ENCODE data around the gene DENND1A. TPM values are rescaled to one million over a fixed set of nuclear protein-coding genes. Genes with fewer than 3 reads are reported as not detected.

Gene DENND1A
- total RNA-seq, 1 experiment from 2014 or later, result 29.7 TPM

DNA sequence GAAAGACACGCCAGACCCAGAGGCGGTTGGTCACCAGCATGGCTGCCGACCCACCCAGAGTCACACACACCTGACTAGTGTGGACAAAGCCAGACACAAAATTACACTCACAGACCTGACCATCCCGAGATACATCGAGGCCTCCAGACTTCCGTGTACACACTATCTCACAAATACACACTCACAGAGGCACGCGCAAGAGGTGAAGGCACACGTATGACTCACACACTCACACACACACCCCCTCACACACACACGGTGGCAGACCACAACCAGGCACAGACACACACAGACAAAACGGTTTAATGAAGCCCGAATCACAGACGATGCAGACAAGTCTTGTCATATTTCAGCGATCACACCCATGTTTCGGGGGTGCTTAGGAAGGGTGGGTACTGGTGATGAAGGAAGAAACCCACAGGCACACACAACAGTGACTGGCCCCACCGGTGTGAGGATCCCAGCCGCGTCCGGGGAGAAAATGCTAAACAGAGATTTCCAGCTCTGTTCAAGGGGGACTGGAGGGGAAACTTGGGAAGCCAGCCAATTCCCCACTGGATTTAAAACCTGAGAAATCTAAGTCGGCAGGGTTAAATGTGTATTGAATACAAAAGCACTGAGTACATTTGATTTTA is 522.6 kb downstream of the DENND1A start:
- no peak overlapping the region for H2AFZ ChIP-seq (ENCODE audit: low read length)
- intact Hi-C loops (cut with micrococcal nuclease), result no loop called here
- no peaks in the 10 kb centered on the region for H3K79me2 ChIP-seq (ENCODE audit: low read length)
- no peak overlapping the region for H3K4me3 ChIP-seq (ENCODE audit: low read length)
- H3K9me3 ChIP-seq (ENCODE audit: low read length), result no peaks in the 10 kb centered on the region
- no peaks in the 10 kb centered on the region for H3K4me1 ChIP-seq (ENCODE audit: insufficient read depth, low read length)
- H3K27me3 ChIP-seq (ENCODE audit: low read length), result no peaks in the 10 kb centered on the region
- H3K27ac ChIP-seq (ENCODE audit: low read length), result no peak overlapping the region
- no peaks in the 10 kb centered on the region for H4K20me1 ChIP-seq (ENCODE audit: low read length)
- ChIA-PET POLR2A (ENCODE audit: unreplicated experiment) (no interaction called here), CTCF (no interaction called here)
- TF ChIP-seq EZH2 (IDR thresholded peaks at IDR 0.05; ENCODE audit: low read length, unreplicated experiment) (no peak), CTCF (conservative IDR thresholded peaks at IDR 0.05; ENCODE audit: low read depth, low read length) (no peak), EZH2phosphoT487 (IDR thresholded peaks at IDR 0.05; ENCODE audit: borderline replicate concordance, low read length) (no peak)
- H3K4me2 ChIP-seq (ENCODE audit: low read length), result no peak overlapping the region
- DNase-seq, result no peak
- ATAC-seq, result no peak
- H3F3A ChIP-seq (ENCODE audit: low read length, unreplicated experiment), result no peaks in the 10 kb centered on the region
- H3K36me3 ChIP-seq (ENCODE audit: low read depth, low read length), result no peaks in the 10 kb centered on the region
- no peak overlapping the region for H3K9ac ChIP-seq (ENCODE audit: low read length)
- no peaks in the 10 kb centered on the region for H3K9me2 ChIP-seq (replicated peaks; ENCODE audit: low read length)
- no TSS peak for BruUV-seq (replicated peaks)

DNA sequence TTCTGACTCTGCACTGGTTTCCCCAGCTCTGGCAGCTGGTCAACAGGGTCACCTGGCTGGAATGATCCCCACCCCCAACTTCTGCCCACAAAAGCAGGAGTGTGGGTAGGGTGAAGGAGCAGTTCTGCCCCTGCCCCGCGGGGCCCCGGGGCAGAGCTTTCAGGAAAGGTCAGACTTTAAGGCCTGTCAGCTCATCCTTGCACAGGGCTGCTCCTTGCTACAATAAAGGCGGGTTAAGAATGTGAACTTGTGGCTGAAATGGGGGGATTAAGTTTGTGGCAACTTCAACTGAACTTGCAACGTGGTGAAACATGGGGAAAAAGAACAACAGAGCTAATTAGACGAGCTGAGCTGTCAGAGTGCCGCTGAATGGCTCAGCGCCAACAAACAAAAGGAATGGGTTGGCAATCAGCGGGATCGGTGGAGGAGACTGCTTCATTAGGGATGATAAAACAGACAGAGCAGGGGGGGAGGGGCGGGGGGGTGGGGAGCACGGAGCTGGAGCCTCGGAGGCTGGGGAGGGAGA is 523.2 kb downstream of the DENND1A start:
- H3K9me3 ChIP-seq (ENCODE audit: low read length), result no peaks in the 10 kb centered on the region
- ATAC-seq (no peak), DNase-seq (no peak)
- no peak overlapping the region for H3K4me3 ChIP-seq (ENCODE audit: low read length)
- no peaks in the 10 kb centered on the region for H3K79me2 ChIP-seq (ENCODE audit: low read length)
- TF ChIP-seq CTCF (conservative IDR thresholded peaks at IDR 0.05; ENCODE audit: low read depth, low read length), result no peak
- TF ChIP-seq EZH2phosphoT487 (IDR thresholded peaks at IDR 0.05; ENCODE audit: borderline replicate concordance, low read length), result no peak
- no peak for TF ChIP-seq EZH2 (IDR thresholded peaks at IDR 0.05; ENCODE audit: low read length, unreplicated experiment)
- no peak overlapping the region for H2AFZ ChIP-seq (ENCODE audit: low read length)
- H3K4me1 ChIP-seq (ENCODE audit: insufficient read depth, low read length), result no peaks in the 10 kb centered on the region
- H3K27ac ChIP-seq (ENCODE audit: low read length), result no peak overlapping the region
- no peaks in the 10 kb centered on the region for H4K20me1 ChIP-seq (ENCODE audit: low read length)
- no peak overlapping the region for H3K4me2 ChIP-seq (ENCODE audit: low read length)
- intact Hi-C loops (cut with micrococcal nuclease), result no loop called here
- H3F3A ChIP-seq (ENCODE audit: low read length, unreplicated experiment), result no peaks in the 10 kb centered on the region
- H3K36me3 ChIP-seq (ENCODE audit: low read depth, low read length), result no peaks in the 10 kb centered on the region
- CTCF ChIA-PET, result no interaction called here
- POLR2A ChIA-PET (ENCODE audit: unreplicated experiment), result no interaction called here
- no TSS peak for BruUV-seq (replicated peaks)
- H3K27me3 ChIP-seq (ENCODE audit: low read length), result no peaks in the 10 kb centered on the region
- no peaks in the 10 kb centered on the region for H3K9me2 ChIP-seq (replicated peaks; ENCODE audit: low read length)
- H3K9ac ChIP-seq (ENCODE audit: low read length), result no peak overlapping the region

DNA sequence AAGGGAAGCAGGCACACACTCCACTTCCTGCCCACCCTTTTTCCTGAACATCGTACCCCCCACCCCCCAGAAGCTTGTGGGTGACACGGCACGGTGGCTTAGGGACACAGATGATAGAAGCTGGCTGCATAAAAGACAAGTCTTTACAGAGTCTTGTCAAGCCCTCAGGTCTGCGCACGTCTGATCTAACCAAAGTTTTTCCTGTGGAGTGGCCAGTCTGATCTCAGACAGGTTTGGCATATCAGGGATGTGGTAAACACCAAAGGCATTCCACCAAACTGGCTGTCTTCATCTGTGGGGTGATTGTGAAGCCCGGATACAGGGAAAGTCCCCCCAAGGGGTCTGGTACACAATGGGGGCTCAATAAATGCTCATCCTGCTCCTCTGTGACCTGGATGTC is 523.9 kb downstream of the DENND1A start:
- Histone ChIP-seq H3K27ac (ENCODE audit: low read length) (no peak overlapping the region), H3F3A (ENCODE audit: low read length, unreplicated experiment) (no peaks in the 10 kb centered on the region), H3K4me3 (ENCODE audit: low read length) (no peak overlapping the region), H3K27me3 (ENCODE audit: low read length) (no peaks in the 10 kb centered on the region), H3K9me3 (ENCODE audit: low read length) (no peaks in the 10 kb centered on the region), H4K20me1 (ENCODE audit: low read length) (no peaks in the 10 kb centered on the region), H3K9me2 (replicated peaks; ENCODE audit: low read length) (no peaks in the 10 kb centered on the region), H3K4me1 (ENCODE audit: insufficient read depth, low read length) (no peaks in the 10 kb centered on the region), H2AFZ (ENCODE audit: low read length) (no peak overlapping the region), H3K9ac (ENCODE audit: low read length) (no peak overlapping the region), H3K4me2 (ENCODE audit: low read length) (no peak overlapping the region), H3K79me2 (ENCODE audit: low read length) (no peaks in the 10 kb centered on the region), H3K36me3 (ENCODE audit: low read depth, low read length) (no peaks in the 10 kb centered on the region)
- no peak for ATAC-seq
- no peak for DNase-seq
- CTCF ChIA-PET, result no interaction called here
- intact Hi-C loops (cut with micrococcal nuclease), result no loop called here
- POLR2A ChIA-PET (ENCODE audit: unreplicated experiment), result no interaction called here
- no TSS peak for BruUV-seq (replicated peaks)
- TF ChIP-seq EZH2phosphoT487 (IDR thresholded peaks at IDR 0.05; ENCODE audit: borderline replicate concordance, low read length) (no peak), EZH2 (IDR thresholded peaks at IDR 0.05; ENCODE audit: low read length, unreplicated experiment) (no peak)

Data from PC-3 (cell line).